ENCODE results near the gene WWP2.

Gene WWP2

GRCh38 chr16:69761983-69762813, at the start of gene WWP2:
Gene WWP2, plus strand, starts transcription at chr16:69762332. Its CDS starts 24,679 bp downstream, at chr16:69787011.
- Histone ChIP-seq H3K27ac (peak within 1 kb of the TSS; percentile 40), H3K27me3 (replicated peaks) (no peaks in the 10 kb centered on the region), H3K4me3 (ENCODE audit: low read depth, low read length) (peak within 1 kb of the TSS; percentile 97), H3K36me3 (replicated peaks) (no peaks in the 10 kb centered on the region)
- TF ChIP-seq, protein P1, sequence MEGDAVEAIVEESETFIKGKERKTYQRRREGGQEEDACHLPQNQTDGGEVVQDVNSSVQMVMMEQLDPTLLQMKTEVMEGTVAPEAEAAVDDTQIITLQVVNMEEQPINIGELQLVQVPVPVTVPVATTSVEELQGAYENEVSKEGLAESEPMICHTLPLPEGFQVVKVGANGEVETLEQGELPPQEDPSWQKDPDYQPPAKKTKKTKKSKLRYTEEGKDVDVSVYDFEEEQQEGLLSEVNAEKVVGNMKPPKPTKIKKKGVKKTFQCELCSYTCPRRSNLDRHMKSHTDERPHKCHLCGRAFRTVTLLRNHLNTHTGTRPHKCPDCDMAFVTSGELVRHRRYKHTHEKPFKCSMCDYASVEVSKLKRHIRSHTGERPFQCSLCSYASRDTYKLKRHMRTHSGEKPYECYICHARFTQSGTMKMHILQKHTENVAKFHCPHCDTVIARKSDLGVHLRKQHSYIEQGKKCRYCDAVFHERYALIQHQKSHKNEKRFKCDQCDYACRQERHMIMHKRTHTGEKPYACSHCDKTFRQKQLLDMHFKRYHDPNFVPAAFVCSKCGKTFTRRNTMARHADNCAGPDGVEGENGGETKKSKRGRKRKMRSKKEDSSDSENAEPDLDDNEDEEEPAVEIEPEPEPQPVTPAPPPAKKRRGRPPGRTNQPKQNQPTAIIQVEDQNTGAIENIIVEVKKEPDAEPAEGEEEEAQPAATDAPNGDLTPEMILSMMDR (IDR thresholded peaks at IDR 0.05; ENCODE audit: low read depth, low read length, missing control alignments): no peak
- DNase-seq: peak; percentile 21
- in situ Hi-C loops (cut with HindIII; ENCODE audit: low pct_ligation_motif_present, low sequenced_read_pairs): no loop called here

GRCh38 chr16:69712914-69713581, 49.1 kb upstream of the WWP2 start:
- in situ Hi-C loops (cut with HindIII; ENCODE audit: low pct_ligation_motif_present, low sequenced_read_pairs): no loop called here
- no peak overlapping the region for H3K4me3 ChIP-seq (ENCODE audit: low read depth, low read length)
- TF ChIP-seq, protein P1 (IDR thresholded peaks at IDR 0.05; ENCODE audit: low read depth, low read length, missing control alignments): no peak
- no peaks in the 10 kb centered on the region for H3K27me3 ChIP-seq (replicated peaks)
- DNase-seq: no peak
- H3K36me3 ChIP-seq (replicated peaks): peaks cover 64% of the 10 kb centered on the region
- no peak overlapping the region for H3K27ac ChIP-seq

DNA sequence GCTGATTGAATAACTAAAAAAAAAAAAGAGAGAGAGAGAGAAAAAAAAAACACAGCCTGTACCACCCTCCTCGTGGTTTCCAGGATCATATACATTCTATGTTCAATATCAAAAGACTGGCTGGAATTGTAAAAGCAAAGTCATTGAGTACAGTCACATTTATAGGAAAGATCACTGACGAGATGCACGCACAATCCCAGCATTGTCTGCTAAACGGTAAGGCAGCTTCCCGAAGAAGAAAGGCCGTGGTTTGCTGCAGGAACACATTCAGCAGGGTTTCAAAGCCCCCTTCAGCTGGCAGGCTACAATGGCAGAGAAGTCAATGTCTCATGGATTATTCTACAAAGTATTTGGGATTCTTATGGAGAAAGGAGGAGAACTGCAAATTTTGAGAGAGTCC, 45.1 kb upstream of the WWP2 start:
- no peak for DNase-seq
- Histone ChIP-seq H3K36me3 (replicated peaks) (peaks cover 50% of the 10 kb centered on the region), H3K4me3 (ENCODE audit: low read depth, low read length) (no peak overlapping the region), H3K27ac (no peak overlapping the region), H3K27me3 (replicated peaks) (no peaks in the 10 kb centered on the region)
- TF ChIP-seq, protein P1 (IDR thresholded peaks at IDR 0.05; ENCODE audit: low read depth, low read length, missing control alignments): no peak
- in situ Hi-C loops (cut with HindIII; ENCODE audit: low pct_ligation_motif_present, low sequenced_read_pairs): no loop called here

DNA sequence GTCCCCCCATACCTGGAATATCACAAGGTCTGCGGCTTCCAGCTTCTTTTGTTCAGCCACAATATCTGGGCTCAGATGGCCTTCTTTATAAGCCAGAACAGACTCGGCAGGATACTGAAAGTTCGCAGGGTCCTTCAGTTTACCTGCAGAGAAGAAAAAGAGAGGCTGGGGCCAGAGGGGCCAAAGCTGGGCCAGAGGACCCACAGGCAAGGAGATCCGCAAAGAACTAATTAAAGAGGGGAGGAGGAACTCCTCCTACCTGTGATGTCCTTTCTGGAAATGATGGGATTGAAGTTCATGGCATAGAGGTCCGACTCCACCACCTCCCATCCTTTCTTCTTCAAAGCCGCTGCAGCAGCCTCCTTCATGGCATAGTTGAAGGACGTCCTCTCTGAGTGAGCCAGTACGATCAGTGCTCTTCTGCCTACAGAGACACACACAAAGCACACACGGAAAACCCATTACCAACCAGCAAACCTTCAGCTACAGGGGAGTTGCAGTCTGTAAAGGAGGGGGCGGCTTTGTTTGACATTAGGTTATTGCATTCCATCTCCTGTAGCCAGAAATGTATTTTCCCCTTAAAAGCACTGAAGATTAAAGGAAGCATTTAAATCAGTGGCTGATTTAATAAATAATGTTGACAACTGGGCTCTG, 43.9 kb upstream of the WWP2 start:
- H3K36me3 ChIP-seq (replicated peaks): peaks cover 39% of the 10 kb centered on the region
- H3K27me3 ChIP-seq (replicated peaks): no peaks in the 10 kb centered on the region
- no peak overlapping the region for H3K4me3 ChIP-seq (ENCODE audit: low read depth, low read length)
- in situ Hi-C loops (cut with HindIII; ENCODE audit: low pct_ligation_motif_present, low sequenced_read_pairs): no loop called here
- no peak overlapping the region for H3K27ac ChIP-seq
- DNase-seq: no peak
- TF ChIP-seq, protein P1 (IDR thresholded peaks at IDR 0.05; ENCODE audit: low read depth, low read length, missing control alignments): no peak

DNA sequence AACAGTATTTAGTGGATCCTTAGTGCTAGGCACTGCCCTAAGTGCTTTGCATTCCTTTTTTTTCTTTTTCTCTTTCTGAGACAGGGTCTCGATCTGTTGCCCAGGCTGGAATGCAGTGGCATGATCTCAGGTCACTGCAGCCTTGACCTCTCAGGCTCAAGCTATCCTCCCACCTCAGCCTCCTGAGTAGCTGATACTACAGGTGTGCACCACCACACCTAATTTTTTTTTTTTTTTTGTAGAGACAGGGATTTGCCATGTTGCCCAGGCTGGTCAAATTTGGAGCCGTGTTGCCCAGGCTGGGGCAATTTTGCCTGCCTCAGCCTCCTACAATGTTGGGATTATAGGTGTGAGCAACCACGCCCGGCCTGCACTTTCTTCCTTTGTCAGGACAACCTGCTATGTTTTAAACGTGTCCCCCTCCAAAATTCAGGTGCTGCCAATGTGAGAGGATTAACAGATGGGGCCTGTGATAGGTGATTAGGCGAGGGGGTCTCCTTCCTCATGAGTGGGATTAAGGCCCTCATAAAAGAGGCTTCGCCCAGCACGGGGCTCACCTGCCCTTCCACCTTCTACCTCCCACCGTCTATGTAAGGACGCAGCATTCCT, 41.2 kb upstream of the WWP2 start:
- Histone ChIP-seq H3K36me3 (replicated peaks) (peaks cover 21% of the 10 kb centered on the region), H3K27ac (no peak overlapping the region), H3K4me3 (ENCODE audit: low read depth, low read length) (no peak overlapping the region), H3K27me3 (replicated peaks) (no peaks in the 10 kb centered on the region)
- no peak for DNase-seq
- TF ChIP-seq, protein P1 (IDR thresholded peaks at IDR 0.05; ENCODE audit: low read depth, low read length, missing control alignments): no peak
- in situ Hi-C loops (cut with HindIII; ENCODE audit: low pct_ligation_motif_present, low sequenced_read_pairs): no loop called here
